ENCODE measurements around the gene C6orf132.
"Not testable (repeated sequence)": the region's sequence is repeated elsewhere in the genome, so short reads cannot be mapped to it uniquely, and the experiment has no call there.

C6orf132 gene

GRCh38 chr6:42162384-42162783 lies 20.0 kb upstream of the C6orf132 start:
- no peak for DNase-seq

- DNase-seq, result no peak
These were observed 17.1 kb upstream of the C6orf132 start for GRCh38 chr6:42159431-42160024.

GRCh38 chr6:42158631-42159030 lies 16.2 kb upstream of the C6orf132 start:
- no peak for DNase-seq

- no peak for DNase-seq
These were observed 15.6 kb upstream of the C6orf132 start for GRCh38 chr6:42158011-42158410.

GRCh38 chr6:42156638-42157037 lies 14.2 kb upstream of the C6orf132 start:
- DNase-seq, result no peak

- no peak for DNase-seq
These were observed 12.9 kb upstream of the C6orf132 start for GRCh38 chr6:42155293-42155692.

- peak; percentile 43 for DNase-seq
These were observed 12.2 kb upstream of the C6orf132 start for GRCh38 chr6:42154461-42155209.

- no peak for DNase-seq
These were observed 11.5 kb upstream of the C6orf132 start for GRCh38 chr6:42153921-42154320.

- DNase-seq, result not testable (repeated sequence)
These were observed 10.3 kb upstream of the C6orf132 start for GRCh38 chr6:42152528-42153213.

- no peak for DNase-seq
These were observed 9.6 kb upstream of the C6orf132 start for GRCh38 chr6:42152024-42152423.

- DNase-seq, result no peak
These were observed 7.8 kb upstream of the C6orf132 start for GRCh38 chr6:42150254-42150653.

GRCh38 chr6:42148058-42148457 lies 5.6 kb upstream of the C6orf132 start:
- no peak for DNase-seq

GRCh38 chr6:42147138-42147562 lies 4.7 kb upstream of the C6orf132 start:
- no peak for DNase-seq

GRCh38 chr6:42141603-42142117 lies 760 bp downstream of the C6orf132 start:
- no peak for DNase-seq

GRCh38 chr6:42140756-42141602 lies 1.4 kb downstream of the C6orf132 start:
- no peak for DNase-seq

- DNase-seq, result no peak
These were observed 2.4 kb downstream of the C6orf132 start for GRCh38 chr6:42140032-42140431.

GRCh38 chr6:42138630-42139619 lies 3.5 kb downstream of the C6orf132 start:
- no peak for DNase-seq

GRCh38 chr6:42138190-42138589 lies 4.2 kb downstream of the C6orf132 start:
- no peak for DNase-seq

GRCh38 chr6:42137194-42137753 lies 5.1 kb downstream of the C6orf132 start:
- DNase-seq, result no peak

GRCh38 chr6:42136508-42137193 lies 5.8 kb downstream of the C6orf132 start:
- peak; percentile 29 for DNase-seq

GRCh38 chr6:42135722-42136121 lies 6.7 kb downstream of the C6orf132 start:
- no peak for DNase-seq

Measured in DMS 273 treated with DMSO at 0.1 percent for 48 hours (cell line).